Mesenchymal stem cell (in vitro differentiated cells and primary cell): Measurements from ENCODE around the gene DDTL.
"Not testable (repeated sequence)": the region's sequence is repeated elsewhere in the genome, so short reads cannot be mapped to it uniquely, and the experiment has no call there.

Source experiments
- DNase-seq: peaks from one replicate; pipeline ENCODE4 v3.0.0-alpha.2; 2013
- H2AFZ ChIP-seq: one replicate; pipeline ENCODE4 v1.6.1; 2013; ENCODE audit warnings: low read depth, mild to moderate bottlenecking, control low read depth, inconsistent platforms, low read length, moderate library complexity
- H2AK5ac ChIP-seq: 2 replicates; pipeline ENCODE4 v1.6.1; 2013; ENCODE audit warnings: low read length, moderate library complexity, mild to moderate bottlenecking, inconsistent platforms; ENCODE audit not compliant: severe bottlenecking
- H2BK120ac ChIP-seq: one replicate; pipeline ENCODE4 v1.6.1; 2013; ENCODE audit warnings: low read depth, mild to moderate bottlenecking, inconsistent platforms, low read length, moderate library complexity
- H2BK12ac ChIP-seq, 2 experiments: one replicate each; pipeline ENCODE4 v1.6.1; 2013; ENCODE audit warnings: inconsistent platforms in 2 of 2, low read length in 2 of 2, mild to moderate bottlenecking in 2 of 2, moderate library complexity in 2 of 2, control low read depth in 1 of 2
- H2BK15ac ChIP-seq: one replicate; pipeline ENCODE4 v1.6.1; 2013; ENCODE audit warnings: mild to moderate bottlenecking, low read depth, inconsistent platforms; ENCODE audit not compliant: poor library complexity, severe bottlenecking
- H2BK5ac ChIP-seq: 2 replicates; pipeline ENCODE4 v1.6.1; 2013; ENCODE audit warnings: low read depth, mild to moderate bottlenecking, low read length, control low read depth, inconsistent platforms; ENCODE audit not compliant: poor library complexity, severe bottlenecking
- H3K14ac ChIP-seq, 2 experiments: one replicate each; pipeline ENCODE4 v1.6.1; 2013; ENCODE audit warnings: inconsistent platforms in 2 of 2, low read length in 2 of 2, control low read depth in 1 of 2, mild to moderate bottlenecking in 1 of 2, moderate library complexity in 1 of 2
- H3K18ac ChIP-seq, 2 experiments: one replicate each; pipeline ENCODE4 v1.6.1; 2013; ENCODE audit warnings: inconsistent platforms in 2 of 2, low read length in 2 of 2, control low read depth in 1 of 2, low read depth in 1 of 2, mild to moderate bottlenecking in 1 of 2
- H3K23ac ChIP-seq, 2 experiments: one replicate each; pipeline ENCODE4 v1.6.1; 2013; ENCODE audit warnings: inconsistent platforms in 2 of 2, low read length in 2 of 2, mild to moderate bottlenecking in 2 of 2, moderate library complexity in 2 of 2, control low read depth in 1 of 2
- H3K27ac ChIP-seq: 2 replicates; pipeline ENCODE4 v1.5.1; 2013; ENCODE audit warnings: mild to moderate bottlenecking, moderate library complexity, low read length, control low read depth, inconsistent platforms; ENCODE audit not compliant: poor library complexity, severe bottlenecking
- H3K27me3 ChIP-seq, 2 experiments: 2 replicates each; pipeline versions ENCODE4 v1.6.1 to v1.7.0; 2013; ENCODE audit warnings: low read length in 2 of 2, mild to moderate bottlenecking in 2 of 2, moderate library complexity in 2 of 2, control low read depth in 1 of 2, inconsistent platforms in 1 of 2; ENCODE audit not compliant: control insufficient read depth in 1 of 2, insufficient read depth in 1 of 2
- H3K36me3 ChIP-seq, 2 experiments: 2 replicates each; pipeline versions ENCODE4 v1.6.1 to v1.7.0; 2013; ENCODE audit warnings: low read length in 2 of 2, control low read depth in 1 of 2, inconsistent platforms in 1 of 2, low read depth in 1 of 2, mild to moderate bottlenecking in 1 of 2; ENCODE audit not compliant: insufficient read depth in 2 of 2, control insufficient read depth in 1 of 2
- H3K4ac ChIP-seq, 2 experiments: one replicate each; pipeline ENCODE4 v1.6.1; 2013; ENCODE audit warnings: inconsistent platforms in 2 of 2, low read length in 2 of 2, mild to moderate bottlenecking in 2 of 2, moderate library complexity in 2 of 2, control low read depth in 1 of 2, low read depth in 1 of 2
- H3K4me1 ChIP-seq: 2 replicates; pipeline ENCODE4 v1.6.1; 2013; ENCODE audit warnings: low read depth, low read length, control low read depth; ENCODE audit not compliant: control insufficient read depth, insufficient read depth
- H3K4me2 ChIP-seq: 2 replicates; pipeline ENCODE4 v1.6.1; 2013; ENCODE audit warnings: low read length, mild to moderate bottlenecking, inconsistent platforms; ENCODE audit not compliant: poor library complexity, severe bottlenecking
- H3K4me3 ChIP-seq, 2 experiments: 2 replicates each; pipeline versions ENCODE4 v1.5.1 to v1.7.0; 2013; ENCODE audit warnings: low read length in 2 of 2, mild to moderate bottlenecking in 2 of 2, control low read depth in 1 of 2, low read depth in 1 of 2; ENCODE audit not compliant: insufficient read depth in 1 of 2
- H3K79me1 ChIP-seq: replicated peaks from 2 replicates; pipeline ENCODE4 v1.6.1; 2013; ENCODE audit warnings: mild to moderate bottlenecking, control low read depth, low read length, inconsistent platforms; ENCODE audit not compliant: poor library complexity, severe bottlenecking
- H3K9ac ChIP-seq: 2 replicates; pipeline ENCODE4 v1.7.0; 2013; ENCODE audit warnings: mild to moderate bottlenecking, low read length, moderate library complexity
- H3K9me3 ChIP-seq: 2 replicates; pipeline ENCODE4 v1.7.0; 2013; ENCODE audit warnings: mild to moderate bottlenecking, low read length; ENCODE audit not compliant: control insufficient read depth
- H4K8ac ChIP-seq: one replicate; pipeline ENCODE4 v1.6.1; 2013; ENCODE audit warnings: inconsistent platforms, mild to moderate bottlenecking, low read length, moderate library complexity
- H4K91ac ChIP-seq: one replicate; pipeline ENCODE4 v1.6.1; 2013; ENCODE audit warnings: mild to moderate bottlenecking, low read length, inconsistent platforms
- WGBS: methylation state at CpG from one replicate; pipeline ENCODE4 v1.1.7; 2013; ENCODE audit warnings: mixed read lengths; 5-methylcytosine and 5-hydroxymethylcytosine counted together

Gene DDTL

DNA sequence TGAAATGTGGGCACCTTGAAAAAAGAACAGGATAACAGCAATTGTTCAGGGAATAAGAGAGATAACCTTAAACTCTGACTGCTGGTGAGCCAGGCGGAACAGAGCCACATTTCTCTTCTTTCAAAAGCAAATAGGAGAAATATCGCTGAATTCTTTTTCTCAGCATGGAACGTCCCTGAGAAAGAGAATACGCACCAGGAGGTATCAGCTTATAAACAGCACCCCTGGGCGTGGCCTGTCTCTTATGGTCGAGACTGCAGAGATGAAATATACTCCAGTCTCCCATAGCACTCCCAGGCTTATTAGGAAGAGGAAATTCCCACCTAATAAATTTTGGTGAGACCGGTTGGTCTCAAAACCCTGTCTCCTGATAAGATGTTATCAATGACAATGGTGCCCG is 10.8 kb upstream of the DDTL start:
- not testable (repeated sequence) for H3K4me1 ChIP-seq, H3K9ac ChIP-seq, H3K23ac ChIP-seq, DNase-seq, H3K4ac ChIP-seq, H3K27me3 ChIP-seq, H4K8ac ChIP-seq, H3K36me3 ChIP-seq, H2BK15ac ChIP-seq, H3K9me3 ChIP-seq, H3K18ac ChIP-seq, H3K4me2 ChIP-seq, H2BK12ac ChIP-seq, H3K14ac ChIP-seq, H3K79me1 ChIP-seq, H2AFZ ChIP-seq, H2BK5ac ChIP-seq, H4K91ac ChIP-seq, H2BK120ac ChIP-seq, H3K27ac ChIP-seq, H3K4me3 ChIP-seq, H2AK5ac ChIP-seq
- 37% methylated on average over 7 of the region's 8 CpGs for WGBS

DNA sequence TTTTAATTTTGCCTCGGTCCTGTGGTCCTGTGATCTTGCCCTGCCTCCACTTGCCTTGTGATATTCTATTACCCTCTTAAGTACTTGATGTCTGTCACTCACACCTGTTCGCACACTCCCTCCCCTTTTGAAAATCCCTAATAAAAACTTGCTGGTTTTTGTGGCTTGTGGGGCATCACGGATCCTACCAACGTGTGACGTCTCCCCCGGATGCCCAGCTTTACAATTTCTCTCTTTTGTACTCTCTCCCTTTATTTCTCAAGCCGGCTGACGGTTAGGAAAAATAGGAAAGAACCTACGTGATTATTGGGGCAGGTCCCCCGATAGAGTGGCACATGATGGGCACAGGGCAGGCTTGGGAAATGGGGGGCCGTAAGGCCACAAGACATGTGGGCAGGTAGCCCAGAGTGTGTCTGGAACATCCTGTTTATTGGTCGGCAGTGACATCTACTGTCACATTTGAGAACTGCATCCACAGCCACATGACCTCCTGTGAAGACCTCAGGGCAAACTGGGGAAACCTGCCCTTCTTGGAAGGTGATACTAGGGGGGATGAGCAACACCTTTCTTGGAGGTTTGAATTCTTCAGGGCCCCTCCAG is 10.3 kb upstream of the DDTL start:
- H3K4me2 ChIP-seq, H3K27me3 ChIP-seq, H3K36me3 ChIP-seq, H3K18ac ChIP-seq, H3K23ac ChIP-seq, H2BK120ac ChIP-seq, H2BK5ac ChIP-seq, H2BK12ac ChIP-seq, H4K91ac ChIP-seq, H3K14ac ChIP-seq, H3K27ac ChIP-seq, H2BK15ac ChIP-seq, H3K4me3 ChIP-seq, H4K8ac ChIP-seq, H3K79me1 ChIP-seq, H2AK5ac ChIP-seq, H3K4me1 ChIP-seq, H3K4ac ChIP-seq, H3K9me3 ChIP-seq: not testable (repeated sequence)
- Histone ChIP-seq H3K9ac (peak overlapping the region; percentile 35), H2AFZ (peak overlapping the region; percentile 51)
- DNase-seq = peak; percentile 74
- WGBS = 10% methylated on average over 8 of the region's 12 CpGs

DNA sequence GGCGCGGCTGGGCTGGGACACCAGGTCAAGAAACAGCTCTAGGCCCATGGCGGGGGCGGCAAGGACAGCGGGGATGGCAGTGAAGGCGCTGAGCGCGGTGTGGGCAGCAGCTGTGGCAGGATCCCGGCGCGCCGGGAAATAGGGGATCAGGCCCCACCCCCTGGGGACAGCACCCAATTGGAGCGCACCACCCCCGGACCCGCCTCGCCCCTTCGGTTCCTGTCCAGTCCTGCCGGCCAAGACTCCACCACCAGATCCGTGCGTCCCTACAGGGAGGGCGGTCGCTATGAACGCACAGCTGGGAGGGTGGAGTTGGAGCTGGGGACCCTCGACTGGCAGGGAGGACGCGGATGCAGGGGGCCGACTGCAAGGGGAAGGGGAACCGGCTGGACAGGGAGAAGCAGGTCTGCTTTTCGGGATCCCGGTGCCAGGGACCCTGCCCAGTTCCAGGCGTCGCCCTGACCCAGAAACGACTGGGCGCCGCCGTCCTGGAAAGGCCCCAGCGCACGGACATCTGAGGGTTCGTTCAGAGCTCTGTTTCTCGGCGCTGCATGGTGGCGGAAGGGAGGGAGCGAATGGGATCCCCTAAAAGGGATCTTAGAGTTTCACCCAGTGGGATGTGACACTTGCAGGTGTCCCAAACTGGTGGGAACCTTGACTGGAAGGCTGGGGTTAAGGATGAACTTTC is 5.5 kb upstream of the DDTL start, which contains the start of gene GSTT2B:
Gene GSTT2B (minus strand): TSS at position 112 of the 688 bp plus-strand sequence. CDS start 64 bp downstream, at position 48.
- not testable (repeated sequence) for H3K79me1 ChIP-seq, H3K4me2 ChIP-seq, H3K27me3 ChIP-seq, H2AK5ac ChIP-seq, H4K91ac ChIP-seq, H3K4me3 ChIP-seq, H4K8ac ChIP-seq, H3K4ac ChIP-seq, H3K4me1 ChIP-seq, DNase-seq, H2BK120ac ChIP-seq, H2BK12ac ChIP-seq, H3K14ac ChIP-seq, H2AFZ ChIP-seq, H2BK15ac ChIP-seq, H3K36me3 ChIP-seq, H3K9me3 ChIP-seq, H3K18ac ChIP-seq, H3K23ac ChIP-seq, H2BK5ac ChIP-seq, H3K9ac ChIP-seq, H3K27ac ChIP-seq
- no CpG with 5 or more reads among the region's 43 CpGs for WGBS

DNA sequence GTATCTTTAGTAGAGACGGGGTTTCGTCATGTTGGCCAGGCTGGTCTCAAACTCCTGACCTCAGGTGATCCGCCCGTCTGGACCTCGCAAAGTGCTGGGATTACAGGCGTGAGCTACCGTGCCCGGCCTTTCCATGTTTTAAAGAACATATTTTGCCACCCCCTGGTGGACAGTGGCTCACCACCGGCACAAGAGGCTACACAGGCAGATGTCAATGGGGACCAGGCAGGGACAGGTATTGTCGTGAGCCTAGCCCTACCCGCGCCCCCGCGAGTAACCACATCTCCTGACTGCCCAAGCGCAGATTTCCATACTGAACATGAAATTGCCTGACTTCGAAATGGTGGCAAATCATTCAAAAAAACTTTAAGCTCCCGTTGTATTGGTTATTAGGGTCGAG is 594 bp upstream of the DDTL start:
- no CpG with 5 or more reads among the region's 18 CpGs for WGBS
- not testable (repeated sequence) for H3K9ac ChIP-seq, H3K27me3 ChIP-seq, H2BK120ac ChIP-seq, H4K91ac ChIP-seq, H3K79me1 ChIP-seq, H3K4me1 ChIP-seq, H3K18ac ChIP-seq, H2AK5ac ChIP-seq, H2AFZ ChIP-seq, H3K9me3 ChIP-seq, H3K4me2 ChIP-seq, H3K4me3 ChIP-seq, H3K4ac ChIP-seq, H3K27ac ChIP-seq, H2BK15ac ChIP-seq, H3K23ac ChIP-seq, H3K14ac ChIP-seq, H2BK12ac ChIP-seq, H2BK5ac ChIP-seq, H4K8ac ChIP-seq, DNase-seq
- H3K36me3 ChIP-seq = peaks cover 21 to 22% of the 10 kb centered on the region in 2 experiments
